Neural progenitor cell (in vitro differentiated cells): Measurements from ENCODE around the gene LYPD6B. TPM values are rescaled to one million over a fixed set of nuclear protein-coding genes. Genes with fewer than 3 reads are reported as not detected.

ENCODE experiments used
- DNase-seq: peaks from one replicate; pipeline ENCODE4 v3.0.0-alpha.2; 2016; ENCODE audit warnings: low spot score
- H2AFZ ChIP-seq: fragments of 200-600 bp; sonication (generic); replicated peaks from 2 replicates; pipeline ENCODE4 v1.6.1; 2016; ENCODE audit warnings: antibody characterized with exemption
- H3F3A ChIP-seq: fragments of 200-600 bp; sonication (generic); 2 replicates; pipeline ENCODE4 v1.6.1; 2016; ENCODE audit warnings: antibody characterized with exemption, low read depth
- H3K27ac ChIP-seq: fragments of 200-600 bp; sonication (generic); 2 replicates; pipeline ENCODE4 v1.5.1; 2016; ENCODE audit warnings: mild to moderate bottlenecking
- H3K27me3 ChIP-seq: fragments of 200-600 bp; sonication (generic); 2 replicates; pipeline ENCODE4 v1.6.1; 2016; ENCODE audit warnings: mild to moderate bottlenecking, moderate library complexity
- H3K36me3 ChIP-seq: fragments of 200-600 bp; sonication (generic); 2 replicates; pipeline ENCODE4 v1.5.1; 2016
- H3K4me1 ChIP-seq: fragments of 200-600 bp; sonication (generic); 2 replicates; pipeline ENCODE4 v1.6.1; 2016; ENCODE audit warnings: mixed run types
- H3K4me2 ChIP-seq: fragments of 200-600 bp; sonication (generic); 2 replicates; pipeline ENCODE4 v1.6.1; 2016
- H3K4me3 ChIP-seq: fragments of 200-600 bp; sonication (generic); 2 replicates; pipeline ENCODE4 v1.5.1; 2016
- H3K79me2 ChIP-seq: fragments of 200-600 bp; sonication (generic); 2 replicates; pipeline ENCODE4 v1.6.1; 2016; ENCODE audit warnings: low read depth
- H3K9ac ChIP-seq: fragments of 200-600 bp; sonication (generic); 2 replicates; pipeline ENCODE4 v1.6.1; 2016
- H3K9me3 ChIP-seq: fragments of 200-600 bp; sonication (generic); 2 replicates; pipeline ENCODE4 v1.5.1; 2016; ENCODE audit warnings: low read depth
- H4K20me1 ChIP-seq: fragments of 200-600 bp; sonication (generic); 2 replicates; pipeline ENCODE4 v1.6.1; 2016; ENCODE audit warnings: low read depth
- H3K27ac Mint-ChIP-seq: 3 replicates; pipeline ENCODE4 v1.8.0; 2021; ENCODE audit warnings: mixed read lengths
- H3K27me3 Mint-ChIP-seq: 2 replicates; pipeline ENCODE4 v1.8.0; 2022; ENCODE audit warnings: low read depth, mild to moderate bottlenecking, inconsistent platforms, moderate library complexity, mixed read lengths; ENCODE audit not compliant: insufficient read depth
- H3K36me3 Mint-ChIP-seq: 3 replicates; pipeline ENCODE4 v1.8.0; 2021; ENCODE audit warnings: mixed read lengths
- H3K4me1 Mint-ChIP-seq: 3 replicates; pipeline ENCODE4 v1.8.0; 2021; ENCODE audit warnings: mixed read lengths
- H3K4me3 Mint-ChIP-seq: 3 replicates; pipeline ENCODE4 v1.8.0; 2021; ENCODE audit warnings: mild to moderate bottlenecking, moderate library complexity, mixed read lengths
- H3K9me3 Mint-ChIP-seq: 3 replicates; pipeline ENCODE4 v1.8.0; 2020; ENCODE audit warnings: mixed read lengths
- EZH2 ChIP-seq: fragments of 200-600 bp; sonication (generic); IDR thresholded peaks from 2 replicates; pipeline ENCODE4 v1.6.1; 2017; ENCODE audit warnings: antibody characterized with exemption, mild to moderate bottlenecking, moderate library complexity
- EZH2phosphoT487 ChIP-seq: fragments of 200-600 bp; sonication (generic); IDR thresholded peaks from 2 replicates; pipeline ENCODE4 v1.6.1; 2017; ENCODE audit warnings: antibody characterized with exemption
- total RNA-seq: library from RNA; depleted of rRNA; stranded (reverse); fragments of >200 nt; gene quantifications from 2 replicates; pipeline ENCODE4 v1.2.3, GENCODE V29; 2015; ENCODE audit warnings: low replicate concordance
- TF ChIP-seq, protein P1 (sequence below): fragments of 200-600 bp; sonication (generic); IDR thresholded peaks from 2 replicates; pipeline ENCODE4 v1.5.1; 2017; ENCODE audit warnings: antibody characterized with exemption, mild to moderate bottlenecking

The LYPD6B gene
- total RNA-seq, 1 donor from 2014 or later: not detected

DNA sequence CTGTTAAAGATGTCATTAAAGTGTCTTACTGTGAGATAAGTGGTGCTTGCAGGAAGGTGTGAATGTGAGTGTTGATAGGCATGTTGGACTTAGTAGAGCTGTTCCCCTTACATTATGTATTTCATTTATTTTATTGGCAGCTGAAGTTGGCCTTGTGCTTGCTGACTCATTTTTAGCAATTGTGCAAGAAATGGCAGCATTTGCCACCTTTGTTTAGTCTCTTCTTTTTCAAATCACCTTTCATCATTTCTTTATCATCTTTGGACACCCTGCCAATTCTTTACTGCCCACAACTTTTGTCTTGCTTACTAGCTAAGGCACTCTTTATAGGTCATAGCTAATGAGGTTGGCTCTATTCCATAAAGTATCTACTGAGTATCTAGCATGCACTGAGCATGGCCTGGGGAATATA lies 161.6 kb downstream of the LYPD6B start:
- Histone ChIP-seq H3K9me3 (no peaks in the 10 kb centered on the region), H4K20me1 (no peaks in the 10 kb centered on the region), H3K4me1 (no peaks in the 10 kb centered on the region), H3F3A (no peaks in the 10 kb centered on the region), H3K4me2 (no peak overlapping the region), H3K27me3 (no peaks in the 10 kb centered on the region), H3K4me3 (no peak overlapping the region), H3K36me3 (no peaks in the 10 kb centered on the region), H3K79me2 (no peaks in the 10 kb centered on the region), H3K27ac (no peak overlapping the region), H3K9ac (no peak overlapping the region), H2AFZ (no peak overlapping the region)
- H3K9me3 Mint-ChIP-seq: no peaks in the 10 kb centered on the region
- no peaks in the 10 kb centered on the region for H3K4me1 Mint-ChIP-seq
- no peaks in the 10 kb centered on the region for H3K36me3 Mint-ChIP-seq
- TF ChIP-seq EZH2 (no peak), EZH2phosphoT487 (no peak)
- TF ChIP-seq, protein P1, sequence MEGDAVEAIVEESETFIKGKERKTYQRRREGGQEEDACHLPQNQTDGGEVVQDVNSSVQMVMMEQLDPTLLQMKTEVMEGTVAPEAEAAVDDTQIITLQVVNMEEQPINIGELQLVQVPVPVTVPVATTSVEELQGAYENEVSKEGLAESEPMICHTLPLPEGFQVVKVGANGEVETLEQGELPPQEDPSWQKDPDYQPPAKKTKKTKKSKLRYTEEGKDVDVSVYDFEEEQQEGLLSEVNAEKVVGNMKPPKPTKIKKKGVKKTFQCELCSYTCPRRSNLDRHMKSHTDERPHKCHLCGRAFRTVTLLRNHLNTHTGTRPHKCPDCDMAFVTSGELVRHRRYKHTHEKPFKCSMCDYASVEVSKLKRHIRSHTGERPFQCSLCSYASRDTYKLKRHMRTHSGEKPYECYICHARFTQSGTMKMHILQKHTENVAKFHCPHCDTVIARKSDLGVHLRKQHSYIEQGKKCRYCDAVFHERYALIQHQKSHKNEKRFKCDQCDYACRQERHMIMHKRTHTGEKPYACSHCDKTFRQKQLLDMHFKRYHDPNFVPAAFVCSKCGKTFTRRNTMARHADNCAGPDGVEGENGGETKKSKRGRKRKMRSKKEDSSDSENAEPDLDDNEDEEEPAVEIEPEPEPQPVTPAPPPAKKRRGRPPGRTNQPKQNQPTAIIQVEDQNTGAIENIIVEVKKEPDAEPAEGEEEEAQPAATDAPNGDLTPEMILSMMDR: no peak
- no peak overlapping the region for H3K27ac Mint-ChIP-seq
- no peak for DNase-seq
- H3K27me3 Mint-ChIP-seq: no peaks in the 10 kb centered on the region
- no peak overlapping the region for H3K4me3 Mint-ChIP-seq

DNA sequence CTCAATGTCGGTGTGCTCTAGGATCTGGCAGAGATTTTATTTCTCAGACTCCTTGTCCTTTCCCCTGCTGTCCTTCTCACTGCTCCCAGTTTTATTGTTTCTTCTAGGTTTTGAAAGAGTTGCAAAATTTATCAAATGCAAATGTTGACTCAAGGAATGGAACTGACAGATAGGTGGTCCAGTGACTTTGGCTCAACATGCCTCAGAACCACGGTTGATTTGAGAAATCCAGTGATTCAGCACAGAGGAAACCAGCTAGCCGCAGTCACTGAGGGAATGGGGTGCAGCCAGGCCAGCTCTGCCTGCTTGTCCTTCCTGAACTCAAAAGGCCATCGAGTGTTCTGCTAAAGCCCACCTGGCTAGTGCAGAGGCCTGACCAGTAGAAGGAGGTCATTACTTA lies 166.2 kb downstream of the LYPD6B start:
- H3F3A ChIP-seq: no peaks in the 10 kb centered on the region
- H3K4me1 ChIP-seq: no peaks in the 10 kb centered on the region
- no peak overlapping the region for H3K4me2 ChIP-seq
- H3K27ac ChIP-seq: no peak overlapping the region
- H2AFZ ChIP-seq: no peak overlapping the region
- no peak overlapping the region for H3K9ac ChIP-seq
- DNase-seq: no peak
- H4K20me1 ChIP-seq: no peaks in the 10 kb centered on the region
- no peak overlapping the region for H3K27ac Mint-ChIP-seq
- H3K9me3 Mint-ChIP-seq: no peaks in the 10 kb centered on the region
- H3K27me3 Mint-ChIP-seq: no peaks in the 10 kb centered on the region
- no peak overlapping the region for H3K4me3 ChIP-seq
- H3K4me1 Mint-ChIP-seq: no peaks in the 10 kb centered on the region
- no peaks in the 10 kb centered on the region for H3K36me3 ChIP-seq
- H3K36me3 Mint-ChIP-seq: no peaks in the 10 kb centered on the region
- no peaks in the 10 kb centered on the region for H3K79me2 ChIP-seq
- no peak for TF ChIP-seq EZH2
- no peaks in the 10 kb centered on the region for H3K9me3 ChIP-seq
- H3K27me3 ChIP-seq: no peaks in the 10 kb centered on the region
- no peak overlapping the region for H3K4me3 Mint-ChIP-seq

DNA sequence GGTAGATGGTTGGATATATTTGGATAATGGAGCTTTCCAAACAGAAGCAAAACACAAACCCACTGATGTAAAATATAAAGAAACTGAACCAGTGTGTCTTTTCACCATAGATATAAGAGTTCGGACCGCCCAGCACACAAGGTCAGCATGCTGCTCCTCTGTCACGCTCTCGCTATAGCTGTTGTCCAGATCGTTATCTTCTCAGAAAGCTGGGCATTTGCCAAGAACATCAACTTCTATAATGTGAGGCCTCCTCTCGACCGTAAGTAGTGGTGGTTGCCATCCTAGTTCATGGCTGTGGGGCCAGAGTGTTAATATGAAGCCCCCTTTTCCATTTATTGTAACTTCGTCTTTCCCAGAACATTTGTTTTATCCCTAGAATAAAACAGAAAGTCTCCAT lies 166.6 kb downstream of the LYPD6B start:
- H2AFZ ChIP-seq: no peak overlapping the region
- H4K20me1 ChIP-seq: no peaks in the 10 kb centered on the region
- no peak overlapping the region for H3K27ac ChIP-seq
- H3K9me3 ChIP-seq: no peaks in the 10 kb centered on the region
- no peak overlapping the region for H3K4me2 ChIP-seq
- no peaks in the 10 kb centered on the region for H3K36me3 ChIP-seq
- Mint-ChIP-seq H3K27me3 (no peaks in the 10 kb centered on the region), H3K4me1 (no peaks in the 10 kb centered on the region), H3K4me3 (no peak overlapping the region), H3K9me3 (no peaks in the 10 kb centered on the region), H3K27ac (no peak overlapping the region), H3K36me3 (no peaks in the 10 kb centered on the region)
- TF ChIP-seq EZH2 (no peak), EZH2phosphoT487 (no peak)
- TF ChIP-seq, protein P1: no peak
- H3K4me3 ChIP-seq: no peak overlapping the region
- H3F3A ChIP-seq: no peaks in the 10 kb centered on the region
- H3K4me1 ChIP-seq: no peaks in the 10 kb centered on the region
- DNase-seq: no peak
- H3K79me2 ChIP-seq: no peaks in the 10 kb centered on the region
- no peaks in the 10 kb centered on the region for H3K27me3 ChIP-seq
- no peak overlapping the region for H3K9ac ChIP-seq

DNA sequence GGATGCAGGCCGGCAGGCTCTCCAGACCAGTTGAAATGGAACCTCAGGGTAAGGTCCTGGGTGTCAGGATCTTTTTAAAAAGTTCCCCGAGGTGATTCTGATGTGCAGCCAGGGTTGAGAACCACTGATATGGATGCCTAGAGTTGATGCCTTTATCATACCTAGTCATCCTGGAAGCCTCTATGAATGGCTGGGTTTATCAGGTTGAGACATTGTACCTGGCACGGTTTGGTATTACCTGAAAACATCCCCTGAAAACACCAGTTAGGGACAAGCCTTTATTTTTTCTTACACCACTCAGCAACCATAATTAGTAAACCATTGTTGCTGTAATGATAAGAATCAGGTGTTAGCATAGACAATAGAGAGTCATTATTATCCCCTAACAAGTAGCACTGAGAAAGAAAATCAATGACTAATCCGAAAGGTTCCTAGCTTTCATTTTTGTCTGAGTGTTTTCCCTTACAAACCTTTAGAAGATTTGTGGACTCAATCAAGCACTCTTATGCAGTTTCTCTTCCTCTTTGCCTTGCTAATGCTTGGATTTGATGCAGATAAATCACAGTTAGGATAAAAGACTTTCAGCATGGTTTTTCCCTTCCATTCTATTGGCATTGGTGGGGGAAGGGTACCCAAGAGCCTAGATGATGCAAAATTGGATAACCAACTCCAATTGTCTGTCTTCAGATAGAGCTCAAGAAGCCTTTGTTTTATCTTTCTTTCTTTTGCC lies 175.4 kb downstream of the LYPD6B start:
- H3K4me3 Mint-ChIP-seq: no peak overlapping the region
- Histone ChIP-seq H3K4me3 (no peak overlapping the region), H3K27me3 (no peaks in the 10 kb centered on the region), H3K27ac (no peak overlapping the region), H3K4me2 (peak overlapping the region; percentile 10), H3K9me3 (no peaks in the 10 kb centered on the region), H4K20me1 (no peaks in the 10 kb centered on the region), H3K36me3 (no peaks in the 10 kb centered on the region), H3K79me2 (no peaks in the 10 kb centered on the region), H3K9ac (no peak overlapping the region), H3F3A (no peaks in the 10 kb centered on the region), H2AFZ (no peak overlapping the region), H3K4me1 (peaks cover 6% of the 10 kb centered on the region)
- H3K9me3 Mint-ChIP-seq: no peaks in the 10 kb centered on the region
- no peaks in the 10 kb centered on the region for H3K36me3 Mint-ChIP-seq
- DNase-seq: no peak
- no peak overlapping the region for H3K27ac Mint-ChIP-seq
- TF ChIP-seq, protein P1: no peak
- TF ChIP-seq EZH2: no peak
- H3K4me1 Mint-ChIP-seq: peaks cover 2% of the 10 kb centered on the region
- peaks cover 3% of the 10 kb centered on the region for H3K27me3 Mint-ChIP-seq
